HepG2 (cell line): Measurements from ENCODE around the gene NF2. TPM values are rescaled to one million over a fixed set of nuclear protein-coding genes. Genes with fewer than 3 reads are reported as not detected.
A peak's percentile ranks its signal among the peaks of the same experiment; 100 is the strongest.

Experiments used
- CREB3 ChIP-seq: sonication (generic); formaldehyde crosslinking; IDR thresholded peaks from 2 replicates; pipeline ENCODE4 v1.5.0; 2020; ENCODE audit warnings: missing genetic modification reagents
- ESRRA ChIP-seq: sonication (generic); formaldehyde crosslinking; IDR thresholded peaks from 2 replicates; pipeline ENCODE4 v1.5.1; 2020; ENCODE audit warnings: mild to moderate bottlenecking, low read depth, missing genetic modification reagents
- FLYWCH1 ChIP-seq: sonication (generic); formaldehyde crosslinking; IDR thresholded peaks from 2 replicates; pipeline ENCODE4 v1.8.1; 2023; ENCODE audit warnings: mild to moderate bottlenecking, missing genetic modification reagents
- FOXO1 ChIP-seq: sonication (generic); formaldehyde crosslinking; IDR thresholded peaks from 2 replicates; pipeline ENCODE4 v1.4.0; 2020; ENCODE audit warnings: missing genetic modification reagents
- HES4 ChIP-seq: sonication (generic); formaldehyde crosslinking; IDR thresholded peaks from 2 replicates; pipeline ENCODE4 v1.9.0; 2021; ENCODE audit warnings: mild to moderate bottlenecking, missing genetic modification reagents, borderline replicate concordance
- IKZF5 ChIP-seq: IDR thresholded peaks from 2 replicates; pipeline ENCODE4 v1.6.1; 2018; ENCODE audit warnings: missing genetic modification reagents, mild to moderate bottlenecking, missing compliant biosample characterization
- JDP2 ChIP-seq: sonication (generic); formaldehyde crosslinking; IDR thresholded peaks from 2 replicates; pipeline ENCODE4 v1.8.1; 2022; ENCODE audit warnings: missing genetic modification reagents, borderline replicate concordance
- KDM1A ChIP-seq: IDR thresholded peaks from 2 replicates; pipeline ENCODE4 v1.6.1; 2016; ENCODE audit warnings: missing compliant biosample characterization
- KLF9 ChIP-seq: IDR thresholded peaks from 2 replicates; pipeline ENCODE4 v1.6.1; 2016; ENCODE audit warnings: low read depth
- LBX2 ChIP-seq: sonication (generic); formaldehyde crosslinking; IDR thresholded peaks from 2 replicates; pipeline ENCODE4 v1.5.0; 2020; ENCODE audit warnings: missing genetic modification reagents, mild to moderate bottlenecking, borderline replicate concordance
- SRSF9 ChIP-seq: fragments of 200-400 bp; formaldehyde crosslinking; IDR thresholded peaks from 2 replicates; pipeline ENCODE4 v1.6.1; 2018; ENCODE audit warnings: borderline replicate concordance, mild to moderate bottlenecking, low read depth, low read length; ENCODE audit not compliant: insufficient read depth, poor library complexity, severe bottlenecking
- TCF12 ChIP-seq, 2 experiments: fragments of 450-650 bp in 1 of 2; sonication (generic) in 1 of 2; formaldehyde crosslinking in 1 of 2; IDR thresholded peaks; 2 replicates each; pipeline versions ENCODE4 v1.6.1 to v1.8.0; 2017 to 2022; ENCODE audit warnings: antibody characterized with exemption in 1 of 2, mild to moderate bottlenecking in 1 of 2, missing genetic modification reagents in 1 of 2, moderate library complexity in 1 of 2
- ZBTB43 ChIP-seq: sonication (generic); formaldehyde crosslinking; conservative IDR thresholded peaks from 2 replicates; pipeline ENCODE4 v1.4.0; 2020; ENCODE audit warnings: missing genetic modification reagents
- ZMAT3 ChIP-seq: sonication (generic); formaldehyde crosslinking; conservative IDR thresholded peaks from 2 replicates; pipeline ENCODE4 v1.7.0; 2021; ENCODE audit warnings: missing genetic modification reagents
- ZNF251 ChIP-seq: sonication (generic); formaldehyde crosslinking; IDR thresholded peaks from 2 replicates; pipeline ENCODE4 v1.9.0; 2021; ENCODE audit warnings: mild to moderate bottlenecking, missing genetic modification reagents
- ZNF704 ChIP-seq: sonication (generic); formaldehyde crosslinking; IDR thresholded peaks from 2 replicates; pipeline ENCODE4 v1.8.1; 2023; ENCODE audit warnings: mild to moderate bottlenecking, inconsistent platforms, moderate library complexity, missing genetic modification reagents, borderline replicate concordance
- ZNF891 ChIP-seq: sonication (generic); formaldehyde crosslinking; IDR thresholded peaks from 2 replicates; pipeline ENCODE4 v1.5.0; 2020; ENCODE audit warnings: mild to moderate bottlenecking, missing genetic modification reagents
- polyA plus RNA-seq, 8 experiments: library from polyadenylated mRNA; depleted of rRNA in 3 of 8; stranded (reverse) in 7 of 8; unstranded in 1 of 8; fragments of >200 nt; fragmentation: Illumina TruSeq in 4 of 8; extraction: Trizol in 4 of 8; gene quantifications; 2 replicates each; pipeline versions ENCODE4 v1.2.1 to v1.2.3, GENCODE V29; 2011 to 2016; ENCODE audit warnings: low read depth in 4 of 8, missing spikeins in 1 of 8, mixed read lengths in 1 of 8; ENCODE audit not compliant: insufficient read depth in 1 of 8
- total RNA-seq, 5 experiments: library from RNA; depleted of rRNA; stranded (reverse); fragments of >200 nt; fragmentation: Illumina TruSeq; extraction: Trizol; gene quantifications; 2 replicates each; pipeline ENCODE4 v1.2.3, GENCODE V29; 2016; ENCODE audit warnings: low read depth in 1 of 5
- TF ChIP-seq, protein P1 (sequence below): sonication (generic); formaldehyde crosslinking; IDR thresholded peaks from 2 replicates; pipeline ENCODE4 v1.4.0; 2020; ENCODE audit warnings: mild to moderate bottlenecking, low read depth, missing genetic modification reagents
- TF ChIP-seq, protein P2 (sequence below): sonication (generic); formaldehyde crosslinking; IDR thresholded peaks from 2 replicates; pipeline ENCODE4 v1.4.0; 2020; ENCODE audit warnings: missing genetic modification reagents, low read depth, mild to moderate bottlenecking, borderline replicate concordance
- TF ChIP-seq, protein P3 (sequence below): IDR thresholded peaks from 2 replicates; pipeline ENCODE4 v1.6.1; 2016

The NF2 gene
- total and polyA plus RNA-seq, 2 of the 13 experiments (the other 11 are each of a cell fraction or from before 2014, with no cell fraction given), result 9.3 to 33.3 TPM

DNA sequence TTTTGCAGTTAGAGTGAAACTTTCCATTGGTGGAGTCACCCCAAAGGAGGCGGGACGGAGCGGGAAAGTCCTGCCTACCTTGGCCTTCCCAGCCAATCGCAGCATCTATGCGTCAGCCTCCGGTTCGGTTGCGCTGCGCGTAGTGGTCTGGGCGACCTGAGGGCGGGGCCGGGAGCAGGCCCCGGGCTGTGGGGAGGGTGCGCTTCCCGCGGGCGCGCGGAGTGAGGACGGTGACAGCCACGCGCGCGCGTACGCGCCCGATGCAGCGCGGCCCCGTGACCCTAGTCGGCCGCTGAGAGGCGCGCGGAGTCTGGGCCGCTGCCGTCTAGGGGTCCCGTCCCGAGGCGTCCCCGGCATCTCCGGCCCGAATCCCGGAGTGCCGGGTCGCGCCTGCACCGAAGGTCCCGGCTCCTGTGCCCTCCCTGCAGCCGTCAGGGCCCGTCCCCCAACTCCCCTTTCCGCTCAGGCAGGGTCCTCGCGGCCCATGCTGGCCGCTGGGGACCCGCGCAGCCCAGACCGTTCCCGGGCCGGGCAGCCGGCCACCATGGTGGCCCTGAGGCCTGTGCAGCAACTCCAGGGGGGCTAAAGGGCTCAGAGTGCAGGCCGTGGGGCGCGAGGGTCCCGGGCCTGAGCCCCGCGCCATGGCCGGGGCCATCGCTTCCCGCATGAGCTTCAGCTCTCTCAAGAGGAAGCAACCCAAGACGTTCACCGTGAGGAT is at the start of gene NF2 (continued):
- TF ChIP-seq IKZF5, result no peak; the same call in 1 of the 2 replicates
- TF ChIP-seq ESRRA (CRISPR knock-in tag), result peak; percentile 38; the same call in 1 of the 2 replicates
- TF ChIP-seq KDM1A (CRISPR knock-in tag), result no peak
- TF ChIP-seq FOXO1 (CRISPR knock-in tag), result peak; percentile 40; the same call in 1 of the 2 replicates
- TF ChIP-seq ZNF704 (CRISPR knock-in tag), result peak; percentile 71; the same call in 1 of the 2 replicates
- no peak for TF ChIP-seq FLYWCH1 (CRISPR knock-in tag)
- TF ChIP-seq KLF9 (CRISPR knock-in tag), result no peak
- TF ChIP-seq, protein P1, sequence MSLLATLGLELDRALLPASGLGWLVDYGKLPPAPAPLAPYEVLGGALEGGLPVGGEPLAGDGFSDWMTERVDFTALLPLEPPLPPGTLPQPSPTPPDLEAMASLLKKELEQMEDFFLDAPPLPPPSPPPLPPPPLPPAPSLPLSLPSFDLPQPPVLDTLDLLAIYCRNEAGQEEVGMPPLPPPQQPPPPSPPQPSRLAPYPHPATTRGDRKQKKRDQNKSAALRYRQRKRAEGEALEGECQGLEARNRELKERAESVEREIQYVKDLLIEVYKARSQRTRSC, result no peak
- TF ChIP-seq LBX2 (CRISPR knock-in tag), result no peak
- peak; percentile 46; the same call in 1 of the 2 replicates for TF ChIP-seq ZNF891
- TF ChIP-seq, protein P2, sequence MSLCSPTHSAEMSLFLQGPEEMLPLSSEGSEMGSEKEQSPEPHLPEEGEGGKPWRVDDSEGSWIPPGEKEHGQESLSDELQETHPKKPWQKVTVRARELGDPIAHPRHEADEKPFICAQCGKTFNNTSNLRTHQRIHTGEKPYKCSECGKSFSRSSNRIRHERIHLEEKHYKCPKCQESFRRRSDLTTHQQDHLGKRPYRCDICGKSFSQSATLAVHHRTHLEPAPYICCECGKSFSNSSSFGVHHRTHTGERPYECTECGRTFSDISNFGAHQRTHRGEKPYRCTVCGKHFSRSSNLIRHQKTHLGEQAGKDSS (CRISPR knock-in tag), result no peak
- no peak for TF ChIP-seq CREB3 (CRISPR knock-in tag)
- TF ChIP-seq, protein P3, sequence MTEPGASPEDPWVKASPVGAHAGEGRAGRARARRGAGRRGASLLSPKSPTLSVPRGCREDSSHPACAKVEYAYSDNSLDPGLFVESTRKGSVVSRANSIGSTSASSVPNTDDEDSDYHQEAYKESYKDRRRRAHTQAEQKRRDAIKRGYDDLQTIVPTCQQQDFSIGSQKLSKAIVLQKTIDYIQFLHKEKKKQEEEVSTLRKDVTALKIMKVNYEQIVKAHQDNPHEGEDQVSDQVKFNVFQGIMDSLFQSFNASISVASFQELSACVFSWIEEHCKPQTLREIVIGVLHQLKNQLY (CRISPR knock-in tag), result no peak
- peak; percentile 65; the same call in 1 of the 2 replicates for TF ChIP-seq HES4 (CRISPR knock-in tag)
- 0 out of 2 replicates have a peak, but pooled peaks have one; percentile 3 for TF ChIP-seq ZBTB43 (CRISPR knock-in tag)
- no peak for TF ChIP-seq ZNF251
- no peak for TF ChIP-seq JDP2
- peak; percentile 40; the same call in 1 of the 2 replicates for TF ChIP-seq ZMAT3 (CRISPR knock-in tag)
- TF ChIP-seq SRSF9, result no peak
- TF ChIP-seq TCF12 (IDR thresholded peaks at IDR 0.05), result no peak
- 0 out of 2 replicates have a peak, but pooled peaks have one; percentile 51 for TF ChIP-seq TCF12 (CRISPR knock-in tag; IDR thresholded peaks at IDR 0.05)
